Measurements from ENCODE around the gene OLFML3. TPM values are rescaled to one million over a fixed set of nuclear protein-coding genes. Genes with fewer than 3 reads are reported as not detected.

Gene OLFML3, protein sequence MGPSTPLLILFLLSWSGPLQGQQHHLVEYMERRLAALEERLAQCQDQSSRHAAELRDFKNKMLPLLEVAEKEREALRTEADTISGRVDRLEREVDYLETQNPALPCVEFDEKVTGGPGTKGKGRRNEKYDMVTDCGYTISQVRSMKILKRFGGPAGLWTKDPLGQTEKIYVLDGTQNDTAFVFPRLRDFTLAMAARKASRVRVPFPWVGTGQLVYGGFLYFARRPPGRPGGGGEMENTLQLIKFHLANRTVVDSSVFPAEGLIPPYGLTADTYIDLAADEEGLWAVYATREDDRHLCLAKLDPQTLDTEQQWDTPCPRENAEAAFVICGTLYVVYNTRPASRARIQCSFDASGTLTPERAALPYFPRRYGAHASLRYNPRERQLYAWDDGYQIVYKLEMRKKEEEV
- total RNA-seq, result 10 to 100 TPM; 18.8 to 36.2 TPM
- long read RNA-seq, partial matches to known transcripts, result 0 of 4 reads
- long read RNA-seq, other reads (novel, unspliced or antisense), result 0 of 4 reads

DNA sequence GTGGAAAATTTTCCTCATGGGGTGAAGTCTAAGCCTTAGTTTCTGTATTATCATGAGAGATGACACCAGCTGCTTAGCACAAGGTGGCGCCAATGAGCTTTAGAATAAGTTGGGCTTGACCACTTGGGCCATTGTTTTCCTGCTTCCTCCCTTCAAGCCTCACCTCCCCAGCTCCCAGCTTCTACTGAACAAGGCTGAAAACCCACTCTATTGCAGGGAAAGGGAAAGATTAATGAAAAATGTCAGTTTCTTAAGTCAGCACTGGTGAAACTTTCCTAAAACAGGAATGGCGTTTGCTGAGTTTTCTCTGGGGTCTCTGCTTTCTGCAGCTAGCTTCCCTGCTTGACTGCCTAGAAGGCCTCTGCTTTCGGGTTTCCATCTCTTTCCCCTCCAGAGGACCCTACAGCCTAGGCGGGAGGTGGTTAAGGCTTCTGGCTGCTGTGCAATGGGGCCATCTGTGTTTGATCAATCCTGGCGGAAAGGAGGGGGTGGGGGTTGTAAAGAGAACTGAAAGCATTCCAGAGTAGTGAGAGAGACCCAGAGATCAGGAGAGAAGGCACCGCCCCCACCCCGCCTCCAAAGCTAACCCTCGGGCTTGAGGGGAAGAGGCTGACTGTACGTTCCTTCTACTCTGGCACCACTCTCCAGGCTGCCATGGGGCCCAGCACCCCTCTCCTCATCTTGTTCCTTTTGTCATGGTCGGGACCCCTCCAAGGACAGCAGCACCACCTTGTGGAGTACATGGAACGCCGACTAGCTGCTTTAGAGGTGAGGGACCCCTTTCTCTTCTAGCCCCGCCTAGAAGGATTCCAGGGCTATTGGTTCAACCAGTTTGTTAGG, at the start of gene OLFML3:
Gene OLFML3, plus strand, starts transcription at position 612 of the 840 bp plus-strand sequence. Its CDS starts 43 bp downstream, at position 655.
- peak; percentile 68 to 82 for ATAC-seq
- intact Hi-C loops (cut with DNase I), result loop anchor here in 1 of 2 donors (1.0 kb wide), 1 partner anchor 304 kb away; no protein-coding TSS in a partner anchor
- DNase-seq, result peak; percentile 90

GRCh38 chr1:113929750-113930498, 49.4 kb upstream of the OLFML3 start:
- peak; percentile 43 for DNase-seq
- ATAC-seq, result peak; percentile 59 to 61
- intact Hi-C loops (cut with DNase I), result loop anchor here in 1 of 2 donors (1.0 to 2.0 kb wide), 2 partner anchors 17 to 25 kb away; partner anchors contain the start of gene DCLRE1B

DNA sequence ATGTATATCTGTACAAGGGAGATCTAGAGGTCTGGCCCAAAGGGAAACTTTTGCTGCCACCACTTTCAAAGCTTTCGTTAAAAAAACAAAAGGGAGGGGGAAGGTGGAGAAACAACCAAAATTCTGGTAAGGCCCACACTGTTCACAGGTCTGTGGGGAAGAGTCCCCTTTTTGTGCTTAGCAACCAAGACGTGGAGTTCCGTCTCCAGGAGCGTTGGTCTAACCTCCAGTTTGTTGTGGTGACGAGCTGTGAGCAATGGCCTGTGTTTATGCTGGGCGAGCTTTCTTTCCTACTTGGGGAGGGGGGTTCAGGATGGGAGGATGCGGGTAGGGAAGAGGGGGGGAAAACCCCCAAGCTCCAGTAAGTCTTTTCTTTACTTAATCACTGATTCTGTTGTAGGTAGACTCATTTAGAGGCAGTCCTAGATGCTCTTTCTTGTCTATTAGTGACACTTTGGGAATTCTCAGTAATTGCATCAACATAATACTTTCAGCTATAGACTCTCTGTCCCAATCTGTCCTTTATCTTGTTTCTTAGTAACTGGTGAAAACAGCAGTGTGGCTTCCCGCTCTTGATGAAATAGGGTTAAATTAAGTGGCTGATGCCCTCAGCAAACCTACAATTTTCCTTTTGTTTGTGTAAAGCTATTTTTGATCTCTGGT, 48.6 kb upstream of the OLFML3 start:
- DNase-seq (no peak), ATAC-seq (peak in 1 of 2 donors; percentile 11)
- intact Hi-C loops (cut with DNase I), result no loop called here

DNA sequence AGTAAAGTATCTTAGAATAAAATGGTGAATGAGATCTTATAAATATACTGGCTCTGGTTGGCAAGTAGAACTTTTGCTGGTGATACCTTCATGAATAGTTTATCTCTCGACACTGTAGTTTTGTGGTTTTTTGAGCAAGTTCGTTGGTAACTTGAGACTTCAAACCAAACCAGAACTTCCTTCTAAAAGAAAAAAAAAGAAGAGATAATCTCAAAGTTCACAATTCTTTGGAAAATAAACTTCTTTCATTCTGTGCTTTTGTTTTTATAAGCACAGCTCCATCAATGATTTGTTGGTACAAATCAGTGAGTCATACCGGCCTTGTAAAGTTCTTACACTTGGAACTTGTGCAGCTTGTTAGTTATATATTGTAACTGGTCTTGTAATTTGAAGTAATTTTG, 47.8 kb upstream of the OLFML3 start:
- DNase-seq (no peak), ATAC-seq (no peak)
- intact Hi-C loops (cut with DNase I), result no loop called here

DNA sequence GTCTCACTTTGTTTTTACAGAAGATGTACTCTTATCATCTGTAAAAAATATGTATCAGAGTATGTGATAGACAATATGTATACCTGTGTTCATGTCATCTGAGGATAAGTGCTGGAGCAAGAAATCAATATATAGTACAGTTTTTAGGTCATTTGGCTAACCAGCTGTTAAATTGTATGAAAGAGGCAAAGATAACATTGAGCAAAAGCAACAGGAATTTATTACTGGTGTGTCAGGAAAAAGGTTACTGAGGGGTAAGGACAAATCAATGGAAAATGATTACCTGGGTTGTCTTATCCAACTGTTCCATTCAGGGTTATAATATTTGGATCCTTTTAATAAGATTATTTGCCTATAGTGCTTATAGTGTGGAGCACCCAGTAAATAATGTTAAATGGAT, 45.3 kb upstream of the OLFML3 start:
- no peak for ATAC-seq
- intact Hi-C loops (cut with DNase I), result no loop called here
- DNase-seq, result no peak

DNA sequence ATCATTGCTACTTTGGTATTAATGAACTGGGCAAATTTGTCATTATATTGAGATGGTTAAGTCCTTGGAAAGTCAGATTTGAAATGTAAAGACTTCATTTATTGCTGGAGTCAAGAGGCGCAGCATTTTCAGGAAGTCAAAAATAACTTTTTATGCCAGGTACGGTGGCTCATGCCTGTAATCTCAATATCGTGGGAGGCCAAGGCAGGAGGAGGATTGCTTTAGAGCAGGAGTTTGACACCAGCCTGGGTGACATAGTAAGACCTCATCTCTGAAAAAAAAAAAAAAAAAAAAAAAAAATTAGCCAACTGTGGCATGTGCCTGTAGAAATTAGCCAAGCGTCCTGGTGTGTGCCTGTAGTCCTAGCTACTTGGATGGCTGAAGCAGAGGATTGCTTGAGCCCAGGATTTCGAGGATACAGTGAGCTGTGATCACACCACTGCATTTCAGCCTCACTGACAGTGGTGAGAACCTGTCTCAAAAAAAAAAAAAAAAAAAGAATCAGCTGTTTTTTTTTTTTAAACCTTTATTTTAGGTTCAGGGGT, 44.7 kb upstream of the OLFML3 start:
- intact Hi-C loops (cut with DNase I), result no loop called here
- ATAC-seq, result no peak
- no peak for DNase-seq

GRCh38 chr1:113935176-113935575, 44.1 kb upstream of the OLFML3 start:
- ATAC-seq, result no peak
- intact Hi-C loops (cut with DNase I), result no loop called here

GRCh38 chr1:113935970-113936369, 43.3 kb upstream of the OLFML3 start:
- DNase-seq (no peak), ATAC-seq (no peak)
- intact Hi-C loops (cut with DNase I), result no loop called here

More at GRCh38 chr1:113935176-113935575, 44.1 kb upstream of the OLFML3 start:
- DNase-seq, result no peak

GRCh38 chr1:113937146-113937545, 42.1 kb upstream of the OLFML3 start:
- ATAC-seq (no peak), DNase-seq (no peak)
- intact Hi-C loops (cut with DNase I), result no loop called here

- no peak for ATAC-seq
- intact Hi-C loops (cut with DNase I), result no loop called here
Observed at GRCh38 chr1:113938192-113938591, 41.1 kb upstream of the OLFML3 start.

GRCh38 chr1:113940365-113941244, 38.7 kb upstream of the OLFML3 start:
- intact Hi-C loops (cut with DNase I), result no loop called here
- ATAC-seq (peak in 1 of 2 donors; percentile 17), DNase-seq (no peak)

More at GRCh38 chr1:113938192-113938591, 41.1 kb upstream of the OLFML3 start:
- DNase-seq, result no peak

DNA sequence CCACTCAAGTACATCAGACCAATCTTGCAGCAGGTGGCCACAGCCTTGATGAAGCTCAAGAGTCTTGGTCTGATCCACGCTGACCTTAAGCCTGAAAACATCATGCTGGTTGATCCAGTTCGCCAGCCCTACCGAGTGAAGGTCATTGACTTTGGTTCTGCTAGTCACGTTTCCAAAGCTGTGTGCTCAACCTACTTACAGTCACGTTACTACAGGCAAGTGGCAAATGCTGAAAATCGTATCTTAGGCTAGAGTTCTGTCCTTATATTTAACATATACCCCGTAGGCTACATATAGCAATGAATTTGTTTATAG, 38.1 kb upstream of the OLFML3 start:
- DNase-seq (no peak), ATAC-seq (no peak)

GRCh38 chr1:113942527-113942926, 36.7 kb upstream of the OLFML3 start:
- no peak for DNase-seq
- intact Hi-C loops (cut with DNase I), result no loop called here
- no peak for ATAC-seq

More for the DNA sequence above, 38.1 kb upstream of the OLFML3 start:
- intact Hi-C loops (cut with DNase I), result no loop called here

GRCh38 chr1:113943028-113943811, 36.1 kb upstream of the OLFML3 start:
- intact Hi-C loops (cut with DNase I), result no loop called here
- ATAC-seq, result no peak
- no peak for DNase-seq

- ATAC-seq (no peak), DNase-seq (no peak)
- intact Hi-C loops (cut with DNase I), result no loop called here
Observed at GRCh38 chr1:113945329-113945728, 33.9 kb upstream of the OLFML3 start.

- no peak for DNase-seq
- no peak for ATAC-seq
- intact Hi-C loops (cut with DNase I), result no loop called here
Observed at GRCh38 chr1:113946112-113946511, 33.2 kb upstream of the OLFML3 start.
